HG03135 (cell line): ENCODE measurements around the gene NFATC1.
"Not testable (repeated sequence)": the region's sequence is repeated elsewhere in the genome, so short reads cannot be mapped to it uniquely, and the experiment has no call there.

ENCODE experiments used
- ATAC-seq: cut with Tn5 transposase; IDR thresholded peaks from one replicate; pipeline ENCODE4 v1.9.1; 2021; ENCODE audit warnings: mild to moderate bottlenecking, moderate library complexity; ENCODE audit not compliant: unreplicated experiment

NFATC1 gene

DNA sequence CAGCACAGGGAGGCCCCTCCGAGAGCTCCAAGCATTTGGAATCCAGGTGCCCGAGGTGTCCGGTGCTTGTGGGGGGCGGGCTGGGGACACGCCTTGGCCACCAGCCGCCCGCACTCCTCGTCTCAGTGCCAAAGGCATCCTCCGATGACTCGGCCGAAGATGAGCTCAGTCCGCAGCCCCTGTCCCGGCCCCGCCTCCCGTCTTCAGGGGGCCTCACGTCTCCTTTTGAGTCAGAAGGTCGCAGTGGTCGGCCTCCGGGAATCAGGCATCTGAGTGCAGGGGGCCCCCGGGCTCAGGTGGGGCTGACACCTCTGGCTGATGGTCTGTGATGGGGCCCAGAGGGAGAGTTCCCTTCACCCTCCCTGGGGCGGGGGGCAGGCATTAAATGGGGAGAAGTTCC is 74.8 kb downstream of the NFATC1 start:
- ATAC-seq, result no peak

DNA sequence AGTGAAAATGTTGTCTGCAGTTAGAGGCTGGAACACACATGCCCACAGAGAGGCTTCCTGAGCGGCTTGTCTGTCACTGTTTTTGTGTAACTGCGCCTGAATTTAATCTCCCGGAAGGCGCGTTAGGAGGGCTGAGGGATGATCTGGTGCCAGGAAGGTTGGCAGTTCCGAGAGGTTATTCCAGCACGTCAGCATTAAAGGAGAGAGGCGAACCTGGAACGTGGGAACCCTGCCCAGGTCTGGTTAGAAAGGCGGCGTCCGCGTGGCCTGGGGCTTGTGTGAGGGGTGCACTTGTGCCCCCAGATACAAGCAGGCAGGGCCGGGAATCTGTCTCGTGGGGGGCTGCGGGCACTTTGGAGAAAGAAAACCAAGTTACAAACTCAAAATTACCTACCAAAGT is 75.3 kb downstream of the NFATC1 start:
- no peak for ATAC-seq

DNA sequence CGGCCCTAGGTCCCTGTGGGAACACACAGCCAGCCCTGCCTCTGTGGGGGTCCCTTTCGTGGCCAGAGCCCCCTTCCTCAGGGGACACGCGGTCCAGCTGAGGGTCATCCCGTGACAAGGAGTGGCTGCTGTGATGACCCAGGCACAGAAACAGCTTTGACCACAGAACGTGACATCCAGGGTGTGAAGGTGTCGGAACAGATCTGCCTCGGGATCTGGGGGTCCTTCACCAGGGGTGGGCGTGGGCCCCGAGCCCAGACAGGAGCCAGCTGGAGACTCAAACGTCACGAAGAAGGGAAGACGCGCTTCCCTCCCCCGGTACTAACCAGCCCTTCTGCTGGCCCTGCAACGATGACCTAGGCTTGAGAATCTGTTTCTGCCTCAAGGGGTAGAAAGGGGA is 75.9 kb downstream of the NFATC1 start:
- ATAC-seq, result no peak

DNA sequence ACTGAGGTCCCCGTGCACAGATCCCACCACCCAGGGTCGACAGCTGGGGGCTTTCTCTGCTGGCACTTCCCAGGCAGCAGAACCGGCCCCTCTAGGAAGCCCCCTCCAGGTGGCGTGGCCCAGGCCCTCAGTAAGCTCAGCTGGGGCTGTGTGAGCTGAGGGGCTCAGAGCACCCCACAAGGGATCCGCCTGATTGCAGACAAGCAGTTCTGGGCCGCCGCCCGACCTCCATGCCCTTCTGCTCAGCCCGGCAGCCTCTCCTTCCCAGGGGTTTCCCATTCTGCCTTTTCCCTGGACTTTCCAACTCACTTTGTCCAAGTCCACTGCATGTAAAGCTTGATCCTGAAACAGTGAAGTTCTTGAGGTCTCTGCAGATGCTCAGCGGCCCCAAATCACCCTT is 76.4 kb downstream of the NFATC1 start:
- ATAC-seq, result no peak

DNA sequence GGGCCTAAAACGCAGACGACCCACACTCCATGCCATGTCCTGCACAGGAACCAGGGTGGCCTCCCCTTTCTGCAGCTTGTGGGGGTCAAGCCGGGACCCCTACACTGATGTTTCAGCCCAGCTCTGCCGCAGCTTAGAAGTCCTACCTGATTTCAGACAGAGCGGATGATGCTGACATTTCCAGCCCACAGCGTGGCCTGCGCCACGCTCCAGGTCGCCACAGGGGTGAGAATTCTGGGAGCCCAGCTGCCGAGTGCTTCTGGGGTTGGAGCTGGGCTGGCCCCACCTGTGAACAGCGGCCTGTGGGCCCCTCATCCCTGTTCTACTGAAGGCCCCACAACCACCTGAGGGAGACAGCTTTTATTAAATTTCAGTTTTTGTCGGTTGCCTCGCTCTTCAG is 77.2 kb downstream of the NFATC1 start:
- ATAC-seq, result no peak

DNA sequence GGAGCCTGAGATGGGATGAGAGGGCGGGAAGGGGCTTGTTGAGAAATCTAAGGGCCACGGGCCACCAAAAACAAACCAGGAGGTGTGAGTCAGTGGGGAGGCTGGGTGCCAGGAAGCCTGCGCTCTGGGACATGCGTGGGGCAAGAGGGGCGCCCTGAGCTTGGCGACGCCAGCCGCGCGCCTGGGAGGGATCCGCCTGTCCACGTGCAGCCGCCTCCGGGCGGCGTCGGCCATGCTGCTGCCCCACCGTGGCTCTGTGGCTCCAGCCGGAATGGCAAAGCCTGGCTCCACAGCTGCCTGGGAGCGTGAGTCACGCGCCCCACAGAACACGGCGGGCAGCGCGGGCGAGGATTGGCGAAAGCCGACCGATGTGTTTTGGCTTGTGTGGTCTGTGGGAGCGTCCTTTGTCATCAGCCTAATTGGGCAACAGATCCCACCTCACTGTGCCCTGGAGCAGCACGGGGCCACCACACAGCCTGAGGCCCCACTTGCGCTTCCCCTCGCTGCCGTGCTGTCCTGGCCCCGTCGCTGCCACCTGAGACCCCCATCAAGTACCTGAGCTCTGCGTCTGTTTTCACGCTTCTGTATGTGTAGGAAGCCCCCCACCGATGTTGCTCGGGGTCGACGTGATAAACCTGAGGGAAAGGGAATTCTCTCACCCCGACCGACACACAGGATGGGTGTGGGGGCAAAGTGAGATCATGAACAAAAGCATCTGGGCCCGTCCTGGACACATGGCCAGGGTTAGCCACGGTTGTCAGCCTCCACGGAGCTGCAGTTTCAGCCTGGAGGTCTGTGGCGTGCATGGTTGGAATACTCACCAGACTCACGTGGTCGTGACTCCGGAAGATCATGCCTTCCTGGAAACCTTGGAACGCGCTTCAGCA is 80.5 kb downstream of the NFATC1 start:
- no peak for ATAC-seq

DNA sequence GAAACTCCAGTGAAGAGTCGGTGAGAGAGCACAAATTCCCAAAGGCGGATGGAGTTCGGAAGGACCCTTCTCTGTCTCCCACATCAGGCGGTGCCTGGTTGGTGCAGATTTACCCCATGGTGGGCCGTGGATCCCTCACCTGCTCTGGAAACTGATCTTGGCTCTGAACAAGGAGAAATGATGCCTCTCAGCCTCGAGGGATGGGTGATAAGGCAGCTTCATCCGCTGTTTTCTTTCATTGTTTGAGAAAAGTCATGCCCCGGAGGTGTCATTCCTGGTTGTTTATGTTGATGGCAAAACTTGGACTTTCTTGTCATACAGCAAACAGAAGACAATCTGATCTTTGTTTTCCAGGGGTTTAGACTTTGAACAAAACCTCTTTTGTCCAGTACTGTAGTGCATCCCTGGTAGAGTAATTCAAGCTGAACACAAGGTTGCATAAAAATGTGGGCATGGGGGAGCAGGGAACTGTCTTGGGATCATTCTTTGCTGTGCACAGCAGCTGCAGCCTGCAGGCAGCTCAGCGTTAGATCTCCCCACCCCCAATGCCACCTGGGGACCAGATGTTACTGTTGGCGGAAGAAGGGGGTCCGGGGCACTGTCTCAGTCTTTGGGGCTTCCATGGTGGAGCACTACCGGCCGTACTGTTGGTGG is 81.3 kb downstream of the NFATC1 start:
- ATAC-seq, result no peak

DNA sequence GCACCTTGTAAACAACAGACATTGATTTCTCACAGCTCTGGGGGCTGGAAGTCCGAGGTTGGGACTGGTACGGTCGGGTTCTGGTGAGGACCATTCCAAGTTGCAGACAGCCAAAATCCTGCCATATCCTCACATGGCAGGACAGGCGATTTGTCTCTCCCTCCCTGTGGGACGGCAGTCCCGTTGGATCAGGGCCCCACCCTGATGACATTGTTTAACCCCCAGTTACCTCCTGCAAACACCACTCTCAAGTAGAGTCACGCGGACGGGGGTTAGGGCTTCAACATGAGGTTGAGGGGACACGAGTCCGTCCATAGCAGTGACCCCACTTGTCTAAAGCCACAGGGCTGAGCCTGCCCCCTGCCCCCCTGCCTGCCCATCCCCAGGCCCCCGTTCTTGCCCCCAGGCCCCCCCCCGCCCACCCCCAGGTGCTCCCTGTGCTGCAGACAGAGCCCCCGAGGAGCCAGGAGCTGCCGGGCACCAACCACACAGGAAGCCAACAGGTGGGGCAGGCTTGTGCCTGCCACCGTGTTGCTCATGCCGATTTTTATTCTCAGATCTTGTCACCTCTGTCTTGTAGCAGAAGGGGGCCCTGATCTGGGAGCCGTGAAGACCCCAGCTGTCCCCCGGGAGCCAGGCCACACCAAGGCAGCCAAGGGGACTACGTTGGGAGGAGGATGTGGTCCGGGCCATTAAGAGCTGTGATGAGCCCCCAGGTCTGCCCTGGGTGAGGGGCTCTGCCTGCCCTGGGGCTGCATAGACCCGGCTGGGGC is 82.2 kb downstream of the NFATC1 start:
- ATAC-seq, result no peak

DNA sequence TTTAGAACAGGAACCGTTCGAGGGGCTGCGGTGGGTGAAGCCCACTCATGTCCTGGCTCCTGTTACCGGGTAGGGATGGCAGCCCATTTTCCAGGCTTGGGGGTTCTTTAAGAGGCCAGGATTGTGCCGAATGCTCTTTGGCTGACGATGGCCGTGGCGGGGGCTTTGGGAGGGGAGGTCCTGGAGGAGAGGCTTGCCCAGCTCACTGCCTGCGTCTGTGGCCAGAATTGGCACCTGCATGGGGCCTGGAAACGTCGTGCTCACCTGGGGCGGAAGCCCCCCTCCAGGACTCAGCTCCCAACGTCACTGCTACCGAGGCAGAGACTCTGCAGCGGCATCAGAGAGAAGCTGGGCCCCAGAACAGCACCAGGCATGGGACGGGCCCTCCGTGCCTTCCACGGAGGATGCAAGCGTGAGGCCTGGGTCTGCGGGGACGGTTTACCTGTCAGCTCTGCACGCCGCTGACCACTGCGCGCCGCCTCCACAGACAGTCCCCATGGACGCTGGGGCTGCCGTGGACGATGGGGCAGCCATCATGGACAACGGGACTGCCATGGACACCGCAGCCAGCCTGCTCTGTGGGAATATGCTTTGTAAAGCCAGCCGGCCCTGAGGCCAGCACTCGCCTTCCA is 82.9 kb downstream of the NFATC1 start:
- no peak for ATAC-seq

DNA sequence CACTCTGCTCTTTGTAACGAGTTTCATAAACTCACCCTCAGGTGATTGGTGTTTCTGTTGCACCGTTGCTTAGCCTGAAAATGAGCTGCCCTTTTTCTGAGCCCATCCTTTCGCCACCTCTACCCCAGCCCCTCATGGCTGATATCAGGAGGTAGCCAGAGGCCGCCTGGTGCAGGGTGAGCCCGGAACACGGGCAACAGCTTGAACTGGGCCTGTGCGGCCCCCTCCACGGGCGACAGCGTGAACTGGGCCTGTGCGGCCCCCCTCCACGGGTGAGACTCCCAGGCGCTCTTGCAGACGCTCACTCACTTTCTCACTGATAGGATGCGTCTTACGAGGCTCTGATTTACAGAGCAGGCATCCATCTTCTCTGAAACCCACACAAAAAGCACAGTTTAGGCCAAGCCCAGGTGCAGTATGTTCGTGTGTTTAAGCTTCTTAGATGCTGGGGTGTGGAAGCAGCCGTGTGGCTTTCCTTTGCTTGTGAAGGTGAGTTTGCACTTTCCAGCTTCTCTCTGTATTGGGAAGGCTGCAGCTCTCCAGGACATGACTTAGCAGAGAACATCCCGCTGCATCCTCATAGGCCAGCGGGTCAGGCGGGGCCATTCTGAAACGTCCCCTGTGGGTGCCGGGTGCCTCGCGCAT is 83.5 kb downstream of the NFATC1 start:
- no peak for ATAC-seq

DNA sequence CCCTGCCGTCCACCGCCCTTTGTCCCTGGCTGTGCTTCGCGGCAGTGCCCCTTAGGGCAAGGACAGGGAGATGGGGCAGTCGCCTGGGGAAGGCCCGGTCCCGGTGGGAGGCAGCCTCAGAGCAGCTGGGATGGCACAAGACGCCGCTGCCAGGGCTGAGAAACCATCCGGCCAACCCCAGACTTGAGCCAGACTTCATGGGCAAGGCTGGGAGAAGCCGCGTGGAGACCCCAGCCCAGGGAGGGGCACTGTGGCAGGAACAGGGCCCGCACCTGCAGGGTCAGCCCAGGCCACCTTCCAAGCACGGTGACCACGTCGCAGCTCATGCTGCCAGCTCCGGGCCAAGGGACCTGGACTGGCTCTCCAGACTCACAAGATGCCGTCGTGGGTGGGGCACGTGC is 84.0 kb downstream of the NFATC1 start:
- no peak for ATAC-seq

DNA sequence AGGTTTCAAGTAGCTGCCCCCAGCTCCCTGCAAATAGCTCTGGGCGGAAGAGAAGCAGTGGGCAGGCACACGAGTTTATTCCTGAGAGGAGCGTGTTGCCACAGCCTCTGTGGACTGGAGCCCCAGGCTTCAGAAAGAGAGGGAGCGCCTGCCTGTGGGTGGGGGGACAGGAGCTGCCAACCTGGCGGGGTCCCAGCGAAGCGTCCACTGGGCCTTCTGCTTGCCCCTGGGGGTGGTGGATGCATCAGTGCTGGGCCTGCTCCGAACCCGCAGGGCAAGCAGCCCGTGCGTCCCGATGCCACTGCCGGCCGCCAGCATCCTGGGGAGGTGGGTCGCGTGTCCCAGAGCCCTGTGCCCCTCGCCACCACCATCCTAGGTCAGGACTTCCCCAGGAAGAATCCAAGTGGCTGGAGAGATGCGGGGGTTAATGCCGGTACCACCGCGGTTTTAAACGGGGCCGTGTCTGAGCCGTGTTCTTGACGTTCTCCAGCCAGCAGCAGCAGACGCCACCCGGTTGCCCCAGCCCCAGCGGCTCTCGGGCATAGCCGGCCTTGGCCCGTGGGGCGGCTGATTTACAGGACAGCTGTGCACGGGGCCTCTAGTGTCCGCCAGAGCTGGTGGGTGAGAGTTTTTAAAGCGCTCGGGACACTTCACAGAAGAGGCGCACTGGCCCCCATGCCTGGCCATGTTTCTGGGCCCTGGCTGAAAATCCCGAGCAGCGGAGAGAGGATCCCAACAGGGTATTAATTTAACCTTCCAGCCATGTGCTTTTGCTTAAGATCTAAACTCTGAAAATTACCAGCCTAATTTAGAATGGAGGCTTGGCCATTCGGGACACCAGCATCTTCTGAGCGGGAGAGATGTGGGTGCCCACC is 84.7 kb downstream of the NFATC1 start:
- no peak for ATAC-seq

DNA sequence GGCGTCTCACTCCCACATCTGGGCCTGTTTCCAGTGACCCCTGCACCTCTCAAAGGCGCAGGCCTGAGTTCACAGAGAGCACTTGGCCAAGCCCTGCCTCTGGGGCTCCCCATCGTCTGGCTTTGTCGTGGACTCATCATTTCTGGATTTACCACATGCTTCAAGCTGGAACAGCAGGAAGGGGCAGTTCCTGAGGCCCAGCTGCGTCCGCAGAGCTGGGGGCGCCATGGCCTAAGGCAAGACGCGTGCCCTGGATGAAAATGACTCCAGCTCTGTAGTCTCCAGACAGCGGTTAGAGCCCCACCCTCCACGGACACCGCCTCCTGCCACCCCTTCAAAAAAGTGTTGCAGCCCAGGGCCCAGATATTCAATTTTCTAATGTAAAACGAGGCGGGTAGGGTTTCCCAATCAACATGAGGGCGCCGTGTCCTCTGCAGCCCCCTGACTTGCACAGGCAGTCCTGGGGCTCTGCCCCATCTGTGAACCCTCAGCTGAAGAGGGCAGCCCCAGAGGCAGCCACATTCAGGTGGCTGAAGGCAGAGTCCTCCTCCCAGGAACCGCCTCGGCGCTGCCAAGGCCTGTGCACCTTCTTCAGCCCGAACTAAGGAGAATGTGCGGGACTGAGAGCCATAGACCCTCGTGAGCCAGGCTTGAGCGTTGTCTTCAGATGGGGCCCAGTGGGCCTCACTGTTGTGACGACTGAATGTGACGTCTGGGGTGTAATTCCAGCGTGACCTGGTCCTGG is 85.5 kb downstream of the NFATC1 start:
- no peak for ATAC-seq

DNA sequence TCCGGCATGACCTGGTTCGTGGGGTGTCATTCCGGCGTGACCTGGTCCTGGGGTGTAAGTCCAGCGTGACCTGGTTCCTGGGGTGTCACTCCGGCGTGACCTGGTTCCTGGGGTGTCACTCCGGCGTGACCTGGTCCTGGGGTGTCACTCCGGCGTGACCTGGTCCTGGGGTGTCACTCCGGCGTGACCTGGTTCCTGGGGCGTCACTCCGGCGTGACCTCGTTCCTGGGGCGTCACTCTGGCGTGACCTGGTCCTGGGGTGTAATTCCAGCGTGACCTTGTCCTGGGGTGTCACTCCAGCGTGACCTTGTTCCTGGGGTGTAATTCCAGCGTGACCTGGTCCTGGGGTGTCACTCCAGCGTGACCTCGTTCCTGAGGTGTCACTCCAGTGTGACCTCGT is 87.7 kb downstream of the NFATC1 start:
- not testable (repeated sequence) for ATAC-seq

DNA sequence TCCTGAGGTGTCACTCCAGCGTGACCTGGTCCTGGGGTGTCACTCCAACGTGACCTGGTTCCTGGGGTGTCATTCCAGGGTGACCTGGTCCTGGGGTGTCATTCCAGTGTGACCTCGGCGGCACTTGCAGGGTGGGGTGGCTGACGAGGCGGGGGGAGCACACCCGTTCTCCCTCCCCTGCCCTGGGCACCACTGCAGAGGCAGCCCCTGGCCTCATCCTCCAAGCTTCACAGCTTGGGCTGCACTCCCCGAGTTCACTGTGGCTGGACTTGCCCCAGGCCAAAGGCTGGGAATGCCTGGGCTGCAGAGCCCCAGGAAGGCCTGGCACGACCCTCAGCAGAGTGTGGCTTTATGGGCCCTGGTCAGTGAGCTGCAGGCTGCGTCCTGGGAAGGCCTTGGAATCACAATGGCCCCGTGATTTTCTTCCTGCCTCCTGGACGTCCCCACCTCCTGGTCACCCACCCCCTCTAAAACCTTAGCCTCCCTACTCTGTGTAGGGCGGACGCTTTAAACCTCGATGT is 88.3 kb downstream of the NFATC1 start:
- no peak for ATAC-seq

DNA sequence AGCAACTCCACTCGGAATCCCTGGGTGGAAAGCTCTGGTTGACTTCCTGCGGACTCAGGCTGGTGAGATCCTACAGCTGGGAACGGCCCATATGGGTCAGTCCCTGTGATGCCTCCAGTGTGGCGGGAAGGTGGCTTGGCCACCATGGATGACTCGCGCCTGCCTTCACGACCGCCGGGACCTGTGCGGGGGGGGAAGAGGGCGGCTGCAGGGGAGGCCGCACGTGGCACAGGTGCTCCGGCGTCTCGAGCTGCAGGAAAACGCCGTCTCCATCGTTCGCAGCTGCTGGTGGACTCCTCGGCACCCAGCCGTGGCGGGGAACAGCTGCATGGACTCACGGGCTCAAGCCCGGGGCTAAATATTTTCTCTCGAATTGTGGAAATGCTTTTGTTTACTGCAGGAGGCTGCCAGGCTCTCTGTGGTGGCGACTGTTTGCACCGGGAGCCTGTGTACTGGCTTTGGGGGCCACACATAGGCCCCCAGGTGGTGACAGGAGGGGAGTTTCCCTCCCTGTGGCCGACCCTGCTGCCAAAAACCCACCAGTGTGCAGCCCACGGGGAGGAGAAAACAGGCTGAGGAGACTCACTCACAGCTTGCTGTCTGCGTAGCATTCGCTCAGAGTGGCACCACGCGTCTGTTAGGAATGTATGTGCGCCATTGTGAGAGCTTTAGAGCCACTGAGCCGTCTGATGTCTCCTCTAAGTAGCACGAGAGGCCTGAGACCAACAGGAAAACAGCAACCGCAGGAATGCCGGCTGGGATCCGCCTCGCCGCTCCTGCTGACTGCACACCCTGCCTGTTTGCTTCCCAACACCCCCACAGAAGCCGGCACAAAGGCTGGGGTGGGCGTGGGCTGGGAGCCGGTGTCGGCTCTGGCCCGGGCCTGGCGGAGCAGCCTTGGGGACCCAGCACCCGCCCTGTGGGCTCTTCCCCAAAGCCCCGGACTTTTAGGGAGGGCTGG is 89.2 kb downstream of the NFATC1 start:
- ATAC-seq, result no peak

DNA sequence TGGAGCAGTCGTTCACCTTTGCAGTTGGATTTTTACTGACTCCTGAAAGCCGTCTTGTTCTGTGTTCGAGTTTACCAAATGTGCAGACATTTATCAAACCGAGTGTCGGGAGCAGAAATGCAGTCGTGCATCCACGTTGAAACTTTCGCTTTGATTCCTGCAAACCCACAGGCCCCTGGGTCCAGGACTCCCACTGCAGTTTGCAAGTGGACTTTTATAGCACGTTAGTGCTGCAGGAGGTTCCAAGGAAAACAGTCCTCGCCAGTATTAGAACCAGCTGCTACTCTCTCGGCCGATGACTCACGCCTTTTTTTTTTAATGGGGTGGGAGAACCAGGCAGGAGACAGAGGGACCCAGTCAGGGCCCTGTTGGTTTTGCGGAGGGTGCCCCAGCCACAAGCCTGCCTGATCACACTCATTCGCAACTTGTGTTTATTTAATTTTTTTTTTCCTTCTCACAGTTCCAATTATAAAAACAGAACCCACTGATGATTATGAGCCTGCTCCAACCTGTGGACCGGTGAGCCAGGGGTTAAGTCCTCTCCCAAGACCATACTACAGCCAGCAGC is 90.1 kb downstream of the NFATC1 start:
- no peak for ATAC-seq
